HepG2 (cell line): ENCODE measurements around the gene PIR. TPM values are rescaled to one million over a fixed set of nuclear protein-coding genes. Genes with fewer than 3 reads are reported as not detected.

ENCODE experiments used
- DNMT3B ChIP-seq: conservative IDR thresholded peaks from 2 replicates; pipeline ENCODE4 v1.6.1; 2016; ENCODE audit warnings: missing biosample characterization, control low read depth
- HHEX ChIP-seq: IDR thresholded peaks from 2 replicates; pipeline ENCODE4 v1.6.1; 2016; ENCODE audit warnings: control low read depth
- PAX8 ChIP-seq: sonication (generic); formaldehyde crosslinking; IDR thresholded peaks from 2 replicates; pipeline ENCODE4 v1.8.0; 2022; ENCODE audit warnings: mild to moderate bottlenecking, missing genetic modification reagents, borderline replicate concordance
- POGZ ChIP-seq: sonication (generic); formaldehyde crosslinking; IDR thresholded peaks from 2 replicates; pipeline ENCODE4 v1.4.0; 2020; ENCODE audit warnings: mild to moderate bottlenecking, missing genetic modification reagents
- POLR2A ChIP-seq, 2 experiments: IDR thresholded peaks; 2 replicates each; pipeline ENCODE4 v1.6.1; 2011; ENCODE audit warnings: low read depth in 2 of 2, low read length in 2 of 2, mild to moderate bottlenecking in 1 of 2, moderate library complexity in 1 of 2; ENCODE audit not compliant: insufficient read depth in 1 of 2
- TAF1 ChIP-seq: sonication (generic); formaldehyde crosslinking; IDR thresholded peaks from 2 replicates; pipeline ENCODE4 v1.4.0; 2020; ENCODE audit warnings: missing genetic modification reagents
- ZNF260 ChIP-seq: sonication (generic); formaldehyde crosslinking; IDR thresholded peaks from 2 replicates; pipeline ENCODE4 v1.4.0; 2020; ENCODE audit warnings: missing genetic modification reagents, low read depth, mild to moderate bottlenecking, borderline replicate concordance
- polyA plus RNA-seq, 8 experiments: library from polyadenylated mRNA; depleted of rRNA in 3 of 8; stranded (reverse) in 7 of 8; unstranded in 1 of 8; fragments of >200 nt; fragmentation: Illumina TruSeq in 4 of 8; extraction: Trizol in 4 of 8; gene quantifications; 2 replicates each; pipeline versions ENCODE4 v1.2.1 to v1.2.3, GENCODE V29; 2011 to 2016; ENCODE audit warnings: low read depth in 4 of 8, missing spikeins in 1 of 8, mixed read lengths in 1 of 8; ENCODE audit not compliant: insufficient read depth in 1 of 8
- total RNA-seq, 5 experiments: library from RNA; depleted of rRNA; stranded (reverse); fragments of >200 nt; fragmentation: Illumina TruSeq; extraction: Trizol; gene quantifications; 2 replicates each; pipeline ENCODE4 v1.2.3, GENCODE V29; 2016; ENCODE audit warnings: low read depth in 1 of 5
- TF ChIP-seq, protein P1 (sequence below): sonication (generic); formaldehyde crosslinking; IDR thresholded peaks from 2 replicates; pipeline ENCODE4 v1.9.0; 2021; ENCODE audit warnings: missing genetic modification reagents, mild to moderate bottlenecking, borderline replicate concordance
- TF ChIP-seq, protein P2 (sequence below): sonication (generic); formaldehyde crosslinking; IDR thresholded peaks from 2 replicates; pipeline ENCODE4 v1.4.0; 2020; ENCODE audit warnings: missing genetic modification reagents
- TF ChIP-seq, protein P3 (sequence below): sonication (generic); formaldehyde crosslinking; IDR thresholded peaks from 2 replicates; pipeline ENCODE4 v1.8.1; 2023; ENCODE audit warnings: mild to moderate bottlenecking, inconsistent platforms, moderate library complexity, missing genetic modification reagents, borderline replicate concordance
- TF ChIP-seq, protein P4 (sequence below): sonication (generic); formaldehyde crosslinking; IDR thresholded peaks from 2 replicates; pipeline ENCODE4 v1.5.0; 2020; ENCODE audit warnings: missing genetic modification reagents
- TF ChIP-seq, protein P5 (sequence below): IDR thresholded peaks from 2 replicates; pipeline ENCODE4 v1.6.1; 2012; ENCODE audit warnings: inconsistent platforms
- TF ChIP-seq, protein P6 (sequence below): sonication (generic); formaldehyde crosslinking; IDR thresholded peaks from 2 replicates; pipeline ENCODE4 v1.9.0; 2021; ENCODE audit warnings: mild to moderate bottlenecking, missing genetic modification reagents
- TF ChIP-seq, protein P7 (sequence below): IDR thresholded peaks from 2 replicates; pipeline ENCODE4 v1.6.1; 2016; ENCODE audit warnings: low read depth, borderline replicate concordance

PIR gene
- total and polyA plus RNA-seq, 2 of the 13 experiments (the other 11 are each of a cell fraction or from before 2014, with no cell fraction given): 12.2 to 38.0 TPM

DNA sequence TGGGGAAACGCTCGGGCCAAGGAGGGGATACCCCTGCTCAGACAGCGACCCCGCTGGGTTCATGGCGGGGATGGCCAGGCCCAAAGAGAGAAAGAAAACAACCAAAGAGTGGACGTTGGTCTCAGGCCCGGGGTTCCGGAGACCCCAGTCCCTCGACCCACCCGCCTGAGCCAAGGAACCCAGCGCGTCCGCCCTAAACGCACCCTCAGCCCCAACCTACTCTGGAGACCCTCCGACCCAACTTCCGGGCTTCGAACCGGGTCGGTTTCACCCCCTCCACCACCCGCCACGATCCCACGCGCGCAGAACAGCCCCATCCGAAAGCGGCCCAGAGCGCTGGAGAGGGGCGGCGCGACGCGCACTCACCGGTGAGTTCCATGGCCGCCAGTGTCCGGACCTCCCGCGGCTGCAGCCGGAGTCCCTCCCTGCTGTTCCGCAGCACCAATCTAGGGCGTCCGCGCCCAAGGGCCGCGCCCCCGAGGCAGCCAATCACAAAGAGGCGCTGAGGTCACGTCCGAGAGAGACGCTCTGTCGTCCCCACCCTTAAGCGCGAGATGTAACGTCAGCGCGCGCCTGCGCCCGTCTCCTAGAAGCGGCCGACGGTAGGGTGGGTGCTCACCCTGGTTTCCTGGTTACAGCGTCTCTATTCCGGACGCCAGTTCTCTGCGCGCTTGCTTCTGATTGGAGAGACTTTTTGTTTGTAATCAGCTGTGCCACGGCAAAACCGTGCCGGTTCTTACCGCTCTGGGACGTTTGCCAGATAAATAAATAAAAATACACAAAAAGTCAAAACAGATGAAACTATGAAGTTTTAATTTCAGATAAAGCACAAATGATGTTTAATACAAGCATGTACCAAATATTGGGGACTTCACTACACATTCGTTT, 157.8 kb downstream of the PIR start, which contains the start of gene PIGA (continued):
- no peak for TF ChIP-seq PAX8 (CRISPR knock-in tag)
- TF ChIP-seq, protein P1, sequence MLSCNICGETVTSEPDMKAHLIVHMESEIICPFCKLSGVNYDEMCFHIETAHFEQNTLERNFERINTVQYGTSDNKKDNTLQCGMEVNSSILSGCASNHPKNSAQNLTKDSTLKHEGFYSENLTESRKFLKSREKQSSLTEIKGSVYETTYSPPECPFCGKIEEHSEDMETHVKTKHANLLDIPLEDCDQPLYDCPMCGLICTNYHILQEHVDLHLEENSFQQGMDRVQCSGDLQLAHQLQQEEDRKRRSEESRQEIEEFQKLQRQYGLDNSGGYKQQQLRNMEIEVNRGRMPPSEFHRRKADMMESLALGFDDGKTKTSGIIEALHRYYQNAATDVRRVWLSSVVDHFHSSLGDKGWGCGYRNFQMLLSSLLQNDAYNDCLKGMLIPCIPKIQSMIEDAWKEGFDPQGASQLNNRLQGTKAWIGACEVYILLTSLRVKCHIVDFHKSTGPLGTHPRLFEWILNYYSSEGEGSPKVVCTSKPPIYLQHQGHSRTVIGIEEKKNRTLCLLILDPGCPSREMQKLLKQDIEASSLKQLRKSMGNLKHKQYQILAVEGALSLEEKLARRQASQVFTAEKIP (CRISPR knock-in tag): no peak
- TF ChIP-seq, protein P2, sequence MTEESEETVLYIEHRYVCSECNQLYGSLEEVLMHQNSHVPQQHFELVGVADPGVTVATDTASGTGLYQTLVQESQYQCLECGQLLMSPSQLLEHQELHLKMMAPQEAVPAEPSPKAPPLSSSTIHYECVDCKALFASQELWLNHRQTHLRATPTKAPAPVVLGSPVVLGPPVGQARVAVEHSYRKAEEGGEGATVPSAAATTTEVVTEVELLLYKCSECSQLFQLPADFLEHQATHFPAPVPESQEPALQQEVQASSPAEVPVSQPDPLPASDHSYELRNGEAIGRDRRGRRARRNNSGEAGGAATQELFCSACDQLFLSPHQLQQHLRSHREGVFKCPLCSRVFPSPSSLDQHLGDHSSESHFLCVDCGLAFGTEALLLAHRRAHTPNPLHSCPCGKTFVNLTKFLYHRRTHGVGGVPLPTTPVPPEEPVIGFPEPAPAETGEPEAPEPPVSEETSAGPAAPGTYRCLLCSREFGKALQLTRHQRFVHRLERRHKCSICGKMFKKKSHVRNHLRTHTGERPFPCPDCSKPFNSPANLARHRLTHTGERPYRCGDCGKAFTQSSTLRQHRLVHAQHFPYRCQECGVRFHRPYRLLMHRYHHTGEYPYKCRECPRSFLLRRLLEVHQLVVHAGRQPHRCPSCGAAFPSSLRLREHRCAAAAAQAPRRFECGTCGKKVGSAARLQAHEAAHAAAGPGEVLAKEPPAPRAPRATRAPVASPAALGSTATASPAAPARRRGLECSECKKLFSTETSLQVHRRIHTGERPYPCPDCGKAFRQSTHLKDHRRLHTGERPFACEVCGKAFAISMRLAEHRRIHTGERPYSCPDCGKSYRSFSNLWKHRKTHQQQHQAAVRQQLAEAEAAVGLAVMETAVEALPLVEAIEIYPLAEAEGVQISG: no peak
- TF ChIP-seq TAF1 (CRISPR knock-in tag): peak; percentile 72
- TF ChIP-seq, protein P3, sequence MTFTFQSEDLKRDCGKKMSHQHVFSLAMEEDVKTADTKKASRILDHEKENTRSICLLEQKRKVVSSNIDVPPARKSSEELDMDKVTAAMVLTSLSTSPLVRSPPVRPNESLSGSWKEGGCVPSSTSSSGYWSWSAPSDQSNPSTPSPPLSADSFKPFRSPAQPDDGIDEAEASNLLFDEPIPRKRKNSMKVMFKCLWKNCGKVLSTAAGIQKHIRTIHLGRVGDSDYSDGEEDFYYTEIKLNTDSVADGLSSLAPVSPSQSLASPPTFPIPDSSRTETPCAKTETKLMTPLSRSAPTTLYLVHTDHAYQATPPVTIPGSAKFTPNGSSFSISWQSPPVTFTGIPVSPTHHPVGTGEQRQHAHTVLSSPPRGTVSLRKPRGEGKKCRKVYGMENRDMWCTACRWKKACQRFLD (CRISPR knock-in tag): no peak
- TF ChIP-seq, protein P4, sequence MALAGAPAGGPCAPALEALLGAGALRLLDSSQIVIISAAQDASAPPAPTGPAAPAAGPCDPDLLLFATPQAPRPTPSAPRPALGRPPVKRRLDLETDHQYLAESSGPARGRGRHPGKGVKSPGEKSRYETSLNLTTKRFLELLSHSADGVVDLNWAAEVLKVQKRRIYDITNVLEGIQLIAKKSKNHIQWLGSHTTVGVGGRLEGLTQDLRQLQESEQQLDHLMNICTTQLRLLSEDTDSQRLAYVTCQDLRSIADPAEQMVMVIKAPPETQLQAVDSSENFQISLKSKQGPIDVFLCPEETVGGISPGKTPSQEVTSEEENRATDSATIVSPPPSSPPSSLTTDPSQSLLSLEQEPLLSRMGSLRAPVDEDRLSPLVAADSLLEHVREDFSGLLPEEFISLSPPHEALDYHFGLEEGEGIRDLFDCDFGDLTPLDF (CRISPR knock-in tag): peak; percentile 49; the same call in 1 of the 2 replicates
- peak; percentile 74 to 85 for TF ChIP-seq POLR2A (IDR thresholded peaks at IDR 0.05; ENCODE audit: insufficient read depth in 1 of 2, low read depth in 2 of 2, low read length in 2 of 2)
- TF ChIP-seq, protein P5, sequence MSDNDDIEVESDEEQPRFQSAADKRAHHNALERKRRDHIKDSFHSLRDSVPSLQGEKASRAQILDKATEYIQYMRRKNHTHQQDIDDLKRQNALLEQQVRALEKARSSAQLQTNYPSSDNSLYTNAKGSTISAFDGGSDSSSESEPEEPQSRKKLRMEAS: peak; percentile 62
- peak; percentile 75 for TF ChIP-seq POGZ (CRISPR knock-in tag)
- no peak for TF ChIP-seq DNMT3B
- TF ChIP-seq, protein P6, sequence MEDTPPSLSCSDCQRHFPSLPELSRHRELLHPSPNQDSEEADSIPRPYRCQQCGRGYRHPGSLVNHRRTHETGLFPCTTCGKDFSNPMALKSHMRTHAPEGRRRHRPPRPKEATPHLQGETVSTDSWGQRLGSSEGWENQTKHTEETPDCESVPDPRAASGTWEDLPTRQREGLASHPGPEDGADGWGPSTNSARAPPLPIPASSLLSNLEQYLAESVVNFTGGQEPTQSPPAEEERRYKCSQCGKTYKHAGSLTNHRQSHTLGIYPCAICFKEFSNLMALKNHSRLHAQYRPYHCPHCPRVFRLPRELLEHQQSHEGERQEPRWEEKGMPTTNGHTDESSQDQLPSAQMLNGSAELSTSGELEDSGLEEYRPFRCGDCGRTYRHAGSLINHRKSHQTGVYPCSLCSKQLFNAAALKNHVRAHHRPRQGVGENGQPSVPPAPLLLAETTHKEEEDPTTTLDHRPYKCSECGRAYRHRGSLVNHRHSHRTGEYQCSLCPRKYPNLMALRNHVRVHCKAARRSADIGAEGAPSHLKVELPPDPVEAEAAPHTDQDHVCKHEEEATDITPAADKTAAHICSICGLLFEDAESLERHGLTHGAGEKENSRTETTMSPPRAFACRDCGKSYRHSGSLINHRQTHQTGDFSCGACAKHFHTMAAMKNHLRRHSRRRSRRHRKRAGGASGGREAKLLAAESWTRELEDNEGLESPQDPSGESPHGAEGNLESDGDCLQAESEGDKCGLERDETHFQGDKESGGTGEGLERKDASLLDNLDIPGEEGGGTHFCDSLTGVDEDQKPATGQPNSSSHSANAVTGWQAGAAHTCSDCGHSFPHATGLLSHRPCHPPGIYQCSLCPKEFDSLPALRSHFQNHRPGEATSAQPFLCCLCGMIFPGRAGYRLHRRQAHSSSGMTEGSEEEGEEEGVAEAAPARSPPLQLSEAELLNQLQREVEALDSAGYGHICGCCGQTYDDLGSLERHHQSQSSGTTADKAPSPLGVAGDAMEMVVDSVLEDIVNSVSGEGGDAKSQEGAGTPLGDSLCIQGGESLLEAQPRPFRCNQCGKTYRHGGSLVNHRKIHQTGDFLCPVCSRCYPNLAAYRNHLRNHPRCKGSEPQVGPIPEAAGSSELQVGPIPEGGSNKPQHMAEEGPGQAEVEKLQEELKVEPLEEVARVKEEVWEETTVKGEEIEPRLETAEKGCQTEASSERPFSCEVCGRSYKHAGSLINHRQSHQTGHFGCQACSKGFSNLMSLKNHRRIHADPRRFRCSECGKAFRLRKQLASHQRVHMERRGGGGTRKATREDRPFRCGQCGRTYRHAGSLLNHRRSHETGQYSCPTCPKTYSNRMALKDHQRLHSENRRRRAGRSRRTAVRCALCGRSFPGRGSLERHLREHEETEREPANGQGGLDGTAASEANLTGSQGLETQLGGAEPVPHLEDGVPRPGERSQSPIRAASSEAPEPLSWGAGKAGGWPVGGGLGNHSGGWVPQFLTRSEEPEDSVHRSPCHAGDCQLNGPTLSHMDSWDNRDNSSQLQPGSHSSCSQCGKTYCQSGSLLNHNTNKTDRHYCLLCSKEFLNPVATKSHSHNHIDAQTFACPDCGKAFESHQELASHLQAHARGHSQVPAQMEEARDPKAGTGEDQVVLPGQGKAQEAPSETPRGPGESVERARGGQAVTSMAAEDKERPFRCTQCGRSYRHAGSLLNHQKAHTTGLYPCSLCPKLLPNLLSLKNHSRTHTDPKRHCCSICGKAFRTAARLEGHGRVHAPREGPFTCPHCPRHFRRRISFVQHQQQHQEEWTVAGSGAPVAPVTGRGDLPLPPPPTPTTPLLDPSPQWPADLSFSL (CRISPR knock-in tag): no peak
- TF ChIP-seq HHEX (CRISPR knock-in tag): no peak
- TF ChIP-seq, protein P7, sequence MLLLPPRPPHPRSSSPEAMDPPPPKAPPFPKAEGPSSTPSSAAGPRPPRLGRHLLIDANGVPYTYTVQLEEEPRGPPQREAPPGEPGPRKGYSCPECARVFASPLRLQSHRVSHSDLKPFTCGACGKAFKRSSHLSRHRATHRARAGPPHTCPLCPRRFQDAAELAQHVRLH (CRISPR knock-in tag): no peak
- no peak for TF ChIP-seq ZNF260 (CRISPR knock-in tag)
